Neural progenitor cell (in vitro differentiated cells): Measurements from ENCODE around the gene HMGCLL1. TPM values are rescaled to one million over a fixed set of nuclear protein-coding genes. Genes with fewer than 3 reads are reported as not detected.

Experiments
- DNase-seq: peaks from one replicate; pipeline ENCODE4 v3.0.0-alpha.2; 2016; ENCODE audit warnings: low spot score
- H2AFZ ChIP-seq: fragments of 200-600 bp; sonication (generic); replicated peaks from 2 replicates; pipeline ENCODE4 v1.6.1; 2016; ENCODE audit warnings: antibody characterized with exemption
- H3F3A ChIP-seq: fragments of 200-600 bp; sonication (generic); 2 replicates; pipeline ENCODE4 v1.6.1; 2016; ENCODE audit warnings: antibody characterized with exemption, low read depth
- H3K27ac ChIP-seq: fragments of 200-600 bp; sonication (generic); 2 replicates; pipeline ENCODE4 v1.5.1; 2016; ENCODE audit warnings: mild to moderate bottlenecking
- H3K27me3 ChIP-seq: fragments of 200-600 bp; sonication (generic); 2 replicates; pipeline ENCODE4 v1.6.1; 2016; ENCODE audit warnings: mild to moderate bottlenecking, moderate library complexity
- H3K36me3 ChIP-seq: fragments of 200-600 bp; sonication (generic); 2 replicates; pipeline ENCODE4 v1.5.1; 2016
- H3K4me1 ChIP-seq: fragments of 200-600 bp; sonication (generic); 2 replicates; pipeline ENCODE4 v1.6.1; 2016; ENCODE audit warnings: mixed run types
- H3K4me2 ChIP-seq: fragments of 200-600 bp; sonication (generic); 2 replicates; pipeline ENCODE4 v1.6.1; 2016
- H3K4me3 ChIP-seq: fragments of 200-600 bp; sonication (generic); 2 replicates; pipeline ENCODE4 v1.5.1; 2016
- H3K79me2 ChIP-seq: fragments of 200-600 bp; sonication (generic); 2 replicates; pipeline ENCODE4 v1.6.1; 2016; ENCODE audit warnings: low read depth
- H3K9ac ChIP-seq: fragments of 200-600 bp; sonication (generic); 2 replicates; pipeline ENCODE4 v1.6.1; 2016
- H3K9me3 ChIP-seq: fragments of 200-600 bp; sonication (generic); 2 replicates; pipeline ENCODE4 v1.5.1; 2016; ENCODE audit warnings: low read depth
- H4K20me1 ChIP-seq: fragments of 200-600 bp; sonication (generic); 2 replicates; pipeline ENCODE4 v1.6.1; 2016; ENCODE audit warnings: low read depth
- H3K27ac Mint-ChIP-seq: 3 replicates; pipeline ENCODE4 v1.8.0; 2021; ENCODE audit warnings: mixed read lengths
- H3K27me3 Mint-ChIP-seq: 2 replicates; pipeline ENCODE4 v1.8.0; 2022; ENCODE audit warnings: low read depth, mild to moderate bottlenecking, inconsistent platforms, moderate library complexity, mixed read lengths; ENCODE audit not compliant: insufficient read depth
- H3K36me3 Mint-ChIP-seq: 3 replicates; pipeline ENCODE4 v1.8.0; 2021; ENCODE audit warnings: mixed read lengths
- H3K4me1 Mint-ChIP-seq: 3 replicates; pipeline ENCODE4 v1.8.0; 2021; ENCODE audit warnings: mixed read lengths
- H3K4me3 Mint-ChIP-seq: 3 replicates; pipeline ENCODE4 v1.8.0; 2021; ENCODE audit warnings: mild to moderate bottlenecking, moderate library complexity, mixed read lengths
- H3K9me3 Mint-ChIP-seq: 3 replicates; pipeline ENCODE4 v1.8.0; 2020; ENCODE audit warnings: mixed read lengths
- EZH2 ChIP-seq: fragments of 200-600 bp; sonication (generic); IDR thresholded peaks from 2 replicates; pipeline ENCODE4 v1.6.1; 2017; ENCODE audit warnings: antibody characterized with exemption, mild to moderate bottlenecking, moderate library complexity
- EZH2phosphoT487 ChIP-seq: fragments of 200-600 bp; sonication (generic); IDR thresholded peaks from 2 replicates; pipeline ENCODE4 v1.6.1; 2017; ENCODE audit warnings: antibody characterized with exemption
- total RNA-seq: library from RNA; depleted of rRNA; stranded (reverse); fragments of >200 nt; gene quantifications from 2 replicates; pipeline ENCODE4 v1.2.3, GENCODE V29; 2015; ENCODE audit warnings: low replicate concordance
- TF ChIP-seq, protein P1 (sequence below): fragments of 200-600 bp; sonication (generic); IDR thresholded peaks from 2 replicates; pipeline ENCODE4 v1.5.1; 2017; ENCODE audit warnings: antibody characterized with exemption, mild to moderate bottlenecking

The HMGCLL1 gene
- total RNA-seq, 1 donor from 2014 or later: 6.5 TPM

DNA sequence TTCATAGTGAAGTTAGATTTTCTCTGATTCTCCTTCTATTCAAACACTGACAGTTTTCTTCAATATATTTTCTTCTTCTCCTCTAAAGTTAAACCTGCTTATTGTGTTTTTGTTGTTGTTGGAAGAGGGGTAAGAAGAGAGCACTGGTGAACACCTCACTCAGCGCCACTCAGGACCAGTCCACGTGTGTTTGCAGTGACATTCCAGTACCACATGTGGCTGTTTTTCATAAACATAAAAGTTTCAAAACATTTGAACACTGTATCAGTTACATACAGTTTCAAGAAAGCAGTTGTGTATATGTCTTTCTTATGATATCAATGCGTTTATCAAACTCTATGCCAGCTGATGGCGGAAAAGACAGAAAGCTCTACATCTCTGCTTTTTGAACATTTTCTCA, 86.7 kb downstream of the HMGCLL1 start:
- Histone ChIP-seq H3K9ac (no peak overlapping the region), H4K20me1 (no peaks in the 10 kb centered on the region), H3F3A (no peaks in the 10 kb centered on the region), H3K79me2 (no peaks in the 10 kb centered on the region), H3K4me1 (peaks cover 3% of the 10 kb centered on the region), H3K9me3 (no peaks in the 10 kb centered on the region), H3K27ac (no peak overlapping the region), H3K4me3 (no peak overlapping the region), H3K36me3 (no peaks in the 10 kb centered on the region), H3K4me2 (no peak overlapping the region), H2AFZ (no peak overlapping the region), H3K27me3 (no peaks in the 10 kb centered on the region)
- H3K27me3 Mint-ChIP-seq: peaks cover under 1% of the 10 kb centered on the region
- no peaks in the 10 kb centered on the region for H3K4me1 Mint-ChIP-seq
- H3K4me3 Mint-ChIP-seq: no peak overlapping the region
- H3K9me3 Mint-ChIP-seq: peaks cover 3% of the 10 kb centered on the region
- TF ChIP-seq, protein P1, sequence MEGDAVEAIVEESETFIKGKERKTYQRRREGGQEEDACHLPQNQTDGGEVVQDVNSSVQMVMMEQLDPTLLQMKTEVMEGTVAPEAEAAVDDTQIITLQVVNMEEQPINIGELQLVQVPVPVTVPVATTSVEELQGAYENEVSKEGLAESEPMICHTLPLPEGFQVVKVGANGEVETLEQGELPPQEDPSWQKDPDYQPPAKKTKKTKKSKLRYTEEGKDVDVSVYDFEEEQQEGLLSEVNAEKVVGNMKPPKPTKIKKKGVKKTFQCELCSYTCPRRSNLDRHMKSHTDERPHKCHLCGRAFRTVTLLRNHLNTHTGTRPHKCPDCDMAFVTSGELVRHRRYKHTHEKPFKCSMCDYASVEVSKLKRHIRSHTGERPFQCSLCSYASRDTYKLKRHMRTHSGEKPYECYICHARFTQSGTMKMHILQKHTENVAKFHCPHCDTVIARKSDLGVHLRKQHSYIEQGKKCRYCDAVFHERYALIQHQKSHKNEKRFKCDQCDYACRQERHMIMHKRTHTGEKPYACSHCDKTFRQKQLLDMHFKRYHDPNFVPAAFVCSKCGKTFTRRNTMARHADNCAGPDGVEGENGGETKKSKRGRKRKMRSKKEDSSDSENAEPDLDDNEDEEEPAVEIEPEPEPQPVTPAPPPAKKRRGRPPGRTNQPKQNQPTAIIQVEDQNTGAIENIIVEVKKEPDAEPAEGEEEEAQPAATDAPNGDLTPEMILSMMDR: no peak
- TF ChIP-seq EZH2 (no peak), EZH2phosphoT487 (no peak)
- H3K27ac Mint-ChIP-seq: no peak overlapping the region
- H3K36me3 Mint-ChIP-seq: no peaks in the 10 kb centered on the region
- no peak for DNase-seq

- peaks cover 3% of the 10 kb centered on the region for H3K9me3 Mint-ChIP-seq
Observed at GRCh38 chr6:55490871-55491270, 88.1 kb downstream of the HMGCLL1 start.

DNA sequence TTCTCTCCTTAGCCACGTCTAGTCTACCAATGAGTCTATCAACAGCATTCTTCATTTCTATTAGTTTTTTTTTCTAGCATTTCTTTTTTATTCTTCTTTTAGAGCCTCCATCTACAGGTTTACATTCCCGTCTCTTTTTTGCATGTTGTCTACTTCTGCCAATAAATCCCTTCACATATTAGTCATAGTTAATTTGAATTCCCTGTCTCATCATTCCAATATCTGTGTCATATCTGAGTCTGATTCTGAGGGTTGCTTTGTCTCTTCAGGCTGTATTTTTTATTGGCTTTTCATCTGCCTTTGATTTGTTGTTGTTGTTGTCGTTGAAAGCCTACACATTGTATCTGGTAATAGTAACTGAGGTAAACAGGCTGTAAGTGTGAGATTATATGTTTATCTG, 104.6 kb downstream of the HMGCLL1 start:
- H3K36me3 Mint-ChIP-seq: no peaks in the 10 kb centered on the region

More at GRCh38 chr6:55490871-55491270, 88.1 kb downstream of the HMGCLL1 start:
- H3K4me1 ChIP-seq: no peaks in the 10 kb centered on the region
- H3K4me2 ChIP-seq: no peak overlapping the region
- no peaks in the 10 kb centered on the region for H3K36me3 Mint-ChIP-seq
- H3K79me2 ChIP-seq: no peaks in the 10 kb centered on the region
- H3K27ac ChIP-seq: no peak overlapping the region
- DNase-seq: no peak
- H3K9ac ChIP-seq: no peak overlapping the region
- H4K20me1 ChIP-seq: no peaks in the 10 kb centered on the region
- no peaks in the 10 kb centered on the region for H3K4me1 Mint-ChIP-seq
- H3K36me3 ChIP-seq: no peaks in the 10 kb centered on the region
- H3K27ac Mint-ChIP-seq: no peak overlapping the region
- H3K4me3 ChIP-seq: no peak overlapping the region
- peaks cover 3% of the 10 kb centered on the region for H3K27me3 Mint-ChIP-seq
- H3K4me3 Mint-ChIP-seq: no peak overlapping the region
- TF ChIP-seq, protein P1: no peak
- TF ChIP-seq EZH2: no peak
- TF ChIP-seq EZH2phosphoT487: no peak
- H3F3A ChIP-seq: no peaks in the 10 kb centered on the region
- H2AFZ ChIP-seq: no peak overlapping the region
- no peaks in the 10 kb centered on the region for H3K27me3 ChIP-seq
- H3K9me3 ChIP-seq: no peaks in the 10 kb centered on the region

More for the DNA sequence above, 104.6 kb downstream of the HMGCLL1 start:
- Mint-ChIP-seq H3K4me1 (no peaks in the 10 kb centered on the region), H3K4me3 (no peak overlapping the region), H3K9me3 (peaks cover 4% of the 10 kb centered on the region), H3K27ac (no peak overlapping the region), H3K27me3 (peaks cover 2% of the 10 kb centered on the region)
- no peaks in the 10 kb centered on the region for H3K79me2 ChIP-seq
- no peak overlapping the region for H3K4me3 ChIP-seq
- no peaks in the 10 kb centered on the region for H3K27me3 ChIP-seq
- no peaks in the 10 kb centered on the region for H4K20me1 ChIP-seq
- H3K4me1 ChIP-seq: no peaks in the 10 kb centered on the region
- TF ChIP-seq, protein P1: no peak
- no peak for TF ChIP-seq EZH2phosphoT487
- TF ChIP-seq EZH2: no peak
- H3K4me2 ChIP-seq: no peak overlapping the region
- DNase-seq: no peak
- H3F3A ChIP-seq: no peaks in the 10 kb centered on the region
- no peaks in the 10 kb centered on the region for H3K36me3 ChIP-seq
- no peak overlapping the region for H3K27ac ChIP-seq
- H2AFZ ChIP-seq: no peak overlapping the region
- no peak overlapping the region for H3K9ac ChIP-seq
- no peaks in the 10 kb centered on the region for H3K9me3 ChIP-seq
